ENCODE data around the gene VPS50. TPM values are rescaled to one million over a fixed set of nuclear protein-coding genes. Genes with fewer than 3 reads are reported as not detected.

Gene VPS50
- total and polyA plus RNA-seq, 4 donors, result 4.0 to 18.2 (median 11.9) TPM

DNA sequence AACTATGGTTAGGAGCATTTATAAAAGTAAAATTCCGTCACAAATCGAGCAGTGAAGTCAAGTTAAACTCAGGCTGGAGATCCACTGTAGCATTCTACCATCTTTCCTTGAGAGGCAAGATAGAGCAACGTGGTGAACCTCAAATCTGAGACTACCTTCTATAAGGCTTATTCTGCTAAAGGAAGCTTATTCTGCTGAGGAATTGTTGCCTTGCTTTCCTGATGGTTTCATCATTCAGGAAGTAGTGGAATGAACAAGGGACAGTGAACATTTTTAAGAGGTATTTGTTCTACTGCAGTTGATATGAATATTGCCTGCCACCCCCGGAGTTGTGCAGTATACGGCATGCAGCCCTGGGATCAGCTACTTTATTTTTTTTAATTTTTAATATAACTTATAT lies 170.8 kb downstream of the VPS50 start:
- Histone ChIP-seq H3K9me3 (ENCODE audit: control insufficient read depth in 4 of 4, low read length in 3 of 4) (peaks cover 0 to 8% (median 3%) of the 10 kb centered on the region in 4 donors), H3K27me3 (ENCODE audit: control insufficient read depth in 4 of 4, insufficient read depth in 4 of 4, low read length in 3 of 4) (no peaks in the 10 kb centered on the region), H3K4me1 (ENCODE audit: control insufficient read depth in 4 of 4, insufficient read depth in 4 of 4, low read length in 3 of 4) (no peaks in the 10 kb centered on the region), H3K4me3 (ENCODE audit: low read depth in 1 of 3, low read length in 3 of 3) (no peak overlapping the region), H3K27ac (ENCODE audit: low read depth in 1 of 2, low read length in 2 of 2) (no peak overlapping the region), H3K36me3 (ENCODE audit: control insufficient read depth in 4 of 4, insufficient read depth in 3 of 4, low read depth in 1 of 4, low read length in 3 of 4) (no peaks in the 10 kb centered on the region), H3K9ac (ENCODE audit: low read depth in 1 of 2, low read length in 2 of 2) (no peak overlapping the region)
- no peak for DNase-seq (ENCODE audit: low spot score)
- 70% methylated on average over 5 of the region's 5 CpGs for WGBS
- TF ChIP-seq NR2F2 (IDR thresholded peaks at IDR 0.05) (no peak), HNF4A (conservative IDR thresholded peaks at IDR 0.05) (no peak), RXRA (IDR thresholded peaks at IDR 0.05) (no peak), HNF4G (IDR thresholded peaks at IDR 0.05) (no peak), FOXA1 (IDR thresholded peaks at IDR 0.05) (no peak), JUND (IDR thresholded peaks at IDR 0.05) (no peak), EGR1 (IDR thresholded peaks at IDR 0.05; ENCODE audit: low read depth in 2 of 2) (no peak), SP1 (IDR thresholded peaks at IDR 0.05) (no peak), TAF1 (conservative IDR thresholded peaks at IDR 0.05) (no peak)
- TF ChIP-seq, protein P1, sequence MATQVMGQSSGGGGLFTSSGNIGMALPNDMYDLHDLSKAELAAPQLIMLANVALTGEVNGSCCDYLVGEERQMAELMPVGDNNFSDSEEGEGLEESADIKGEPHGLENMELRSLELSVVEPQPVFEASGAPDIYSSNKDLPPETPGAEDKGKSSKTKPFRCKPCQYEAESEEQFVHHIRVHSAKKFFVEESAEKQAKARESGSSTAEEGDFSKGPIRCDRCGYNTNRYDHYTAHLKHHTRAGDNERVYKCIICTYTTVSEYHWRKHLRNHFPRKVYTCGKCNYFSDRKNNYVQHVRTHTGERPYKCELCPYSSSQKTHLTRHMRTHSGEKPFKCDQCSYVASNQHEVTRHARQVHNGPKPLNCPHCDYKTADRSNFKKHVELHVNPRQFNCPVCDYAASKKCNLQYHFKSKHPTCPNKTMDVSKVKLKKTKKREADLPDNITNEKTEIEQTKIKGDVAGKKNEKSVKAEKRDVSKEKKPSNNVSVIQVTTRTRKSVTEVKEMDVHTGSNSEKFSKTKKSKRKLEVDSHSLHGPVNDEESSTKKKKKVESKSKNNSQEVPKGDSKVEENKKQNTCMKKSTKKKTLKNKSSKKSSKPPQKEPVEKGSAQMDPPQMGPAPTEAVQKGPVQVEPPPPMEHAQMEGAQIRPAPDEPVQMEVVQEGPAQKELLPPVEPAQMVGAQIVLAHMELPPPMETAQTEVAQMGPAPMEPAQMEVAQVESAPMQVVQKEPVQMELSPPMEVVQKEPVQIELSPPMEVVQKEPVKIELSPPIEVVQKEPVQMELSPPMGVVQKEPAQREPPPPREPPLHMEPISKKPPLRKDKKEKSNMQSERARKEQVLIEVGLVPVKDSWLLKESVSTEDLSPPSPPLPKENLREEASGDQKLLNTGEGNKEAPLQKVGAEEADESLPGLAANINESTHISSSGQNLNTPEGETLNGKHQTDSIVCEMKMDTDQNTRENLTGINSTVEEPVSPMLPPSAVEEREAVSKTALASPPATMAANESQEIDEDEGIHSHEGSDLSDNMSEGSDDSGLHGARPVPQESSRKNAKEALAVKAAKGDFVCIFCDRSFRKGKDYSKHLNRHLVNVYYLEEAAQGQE (IDR thresholded peaks at IDR 0.05), result no peak
- TF ChIP-seq, protein P2, sequence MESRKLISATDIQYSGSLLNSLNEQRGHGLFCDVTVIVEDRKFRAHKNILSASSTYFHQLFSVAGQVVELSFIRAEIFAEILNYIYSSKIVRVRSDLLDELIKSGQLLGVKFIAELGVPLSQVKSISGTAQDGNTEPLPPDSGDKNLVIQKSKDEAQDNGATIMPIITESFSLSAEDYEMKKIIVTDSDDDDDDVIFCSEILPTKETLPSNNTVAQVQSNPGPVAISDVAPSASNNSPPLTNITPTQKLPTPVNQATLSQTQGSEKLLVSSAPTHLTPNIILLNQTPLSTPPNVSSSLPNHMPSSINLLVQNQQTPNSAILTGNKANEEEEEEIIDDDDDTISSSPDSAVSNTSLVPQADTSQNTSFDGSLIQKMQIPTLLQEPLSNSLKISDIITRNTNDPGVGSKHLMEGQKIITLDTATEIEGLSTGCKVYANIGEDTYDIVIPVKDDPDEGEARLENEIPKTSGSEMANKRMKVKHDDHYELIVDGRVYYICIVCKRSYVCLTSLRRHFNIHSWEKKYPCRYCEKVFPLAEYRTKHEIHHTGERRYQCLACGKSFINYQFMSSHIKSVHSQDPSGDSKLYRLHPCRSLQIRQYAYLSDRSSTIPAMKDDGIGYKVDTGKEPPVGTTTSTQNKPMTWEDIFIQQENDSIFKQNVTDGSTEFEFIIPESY (IDR thresholded peaks at IDR 0.05), result no peak
- TF ChIP-seq, protein P3, sequence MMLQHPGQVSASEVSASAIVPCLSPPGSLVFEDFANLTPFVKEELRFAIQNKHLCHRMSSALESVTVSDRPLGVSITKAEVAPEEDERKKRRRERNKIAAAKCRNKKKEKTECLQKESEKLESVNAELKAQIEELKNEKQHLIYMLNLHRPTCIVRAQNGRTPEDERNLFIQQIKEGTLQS (IDR thresholded peaks at IDR 0.05), result no peak
- TF ChIP-seq, protein P4, sequence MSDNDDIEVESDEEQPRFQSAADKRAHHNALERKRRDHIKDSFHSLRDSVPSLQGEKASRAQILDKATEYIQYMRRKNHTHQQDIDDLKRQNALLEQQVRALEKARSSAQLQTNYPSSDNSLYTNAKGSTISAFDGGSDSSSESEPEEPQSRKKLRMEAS (IDR thresholded peaks at IDR 0.05), result no peak

DNA sequence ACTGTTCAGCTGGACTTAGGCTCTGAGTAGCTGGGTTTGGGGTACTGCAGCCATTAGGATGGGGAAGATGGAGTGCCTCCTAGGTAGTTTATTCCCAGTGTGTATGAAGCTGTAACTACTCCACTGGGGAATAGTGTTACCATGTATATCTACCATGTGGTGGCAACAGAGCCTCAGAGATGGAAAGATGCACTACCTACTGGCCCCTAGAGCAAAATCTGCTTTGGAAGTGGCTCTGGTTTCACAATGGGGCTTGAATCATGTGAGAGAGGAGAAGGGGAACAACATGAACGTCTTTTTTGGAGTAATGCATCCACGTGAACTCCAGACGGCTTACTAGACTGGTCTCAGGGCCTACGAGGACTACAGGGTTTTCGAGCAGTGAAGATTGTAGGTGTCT lies 175.1 kb downstream of the VPS50 start:
- Histone ChIP-seq H3K27ac (ENCODE audit: low read depth in 1 of 2, low read length in 2 of 2) (no peak overlapping the region), H3K9ac (ENCODE audit: low read depth in 1 of 2, low read length in 2 of 2) (no peak overlapping the region), H3K36me3 (ENCODE audit: control insufficient read depth in 4 of 4, insufficient read depth in 3 of 4, low read depth in 1 of 4, low read length in 3 of 4) (no peaks in the 10 kb centered on the region), H3K4me1 (ENCODE audit: control insufficient read depth in 4 of 4, insufficient read depth in 4 of 4, low read length in 3 of 4) (no peaks in the 10 kb centered on the region), H3K4me3 (ENCODE audit: low read depth in 1 of 3, low read length in 3 of 3) (no peak overlapping the region), H3K9me3 (ENCODE audit: control insufficient read depth in 4 of 4, low read length in 3 of 4) (peaks cover 0 to 8% (median 3%) of the 10 kb centered on the region in 4 donors), H3K27me3 (ENCODE audit: control insufficient read depth in 4 of 4, insufficient read depth in 4 of 4, low read length in 3 of 4) (peaks cover 0 to 7% (median 0%) of the 10 kb centered on the region in 4 donors)
- no peak for DNase-seq (ENCODE audit: low spot score)
- WGBS, result 75% methylated on average over 5 of the region's 5 CpGs
- peak in 1 of 2 donors; percentile 14 for TF ChIP-seq RAD21 (IDR thresholded peaks at IDR 0.05)
- TF ChIP-seq FOXA1 (IDR thresholded peaks at IDR 0.05), result no peak

Measured in liver (tissue), 9 donors.